Measurements from ENCODE around the gene PDE1A. TPM values are rescaled to one million over a fixed set of nuclear protein-coding genes. Genes with fewer than 3 reads are reported as not detected.

Gene PDE1A
- total and polyA plus RNA-seq, 12 donors, result 4.0 to 17.4 (median 5.8) TPM

DNA sequence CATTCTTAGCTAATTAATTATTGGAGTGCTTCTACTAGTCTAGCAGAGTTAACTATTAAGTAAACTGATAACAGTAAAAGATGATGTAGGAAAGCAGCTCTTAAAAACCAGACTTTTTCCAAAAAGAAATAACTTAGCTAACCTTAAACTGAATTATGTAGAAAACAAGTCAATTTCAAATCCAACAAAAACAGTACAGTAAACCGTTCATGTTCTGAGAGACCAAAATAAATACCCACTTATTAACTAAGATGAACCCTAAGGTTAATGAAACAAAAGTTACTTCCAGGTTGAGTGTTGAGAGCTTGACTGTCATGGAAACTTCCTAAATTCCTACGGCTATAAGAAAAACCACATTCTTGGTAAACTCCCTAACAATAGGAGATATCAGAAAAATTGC, 260.0 kb downstream of the PDE1A start:
- Histone ChIP-seq H3K9me3 (replicated peaks in 1 of 3) (no peaks in the 10 kb centered on the region), H3K4me3 (no peak overlapping the region), H3K4me1 (replicated peaks in 1 of 2) (no peaks in the 10 kb centered on the region), H3K27me3 (no peaks in the 10 kb centered on the region), H3K27ac (no peak overlapping the region), H3K36me3 (replicated peaks in 1 of 2) (no peaks in the 10 kb centered on the region)
- intact Hi-C loops (cut with DNase I), result no loop called here
- no peak for DNase-seq
- 42 to 52% (median 47%) methylated on average over 2 of the region's 2 CpGs for WGBS, 4 donors
- TF ChIP-seq, protein P1, sequence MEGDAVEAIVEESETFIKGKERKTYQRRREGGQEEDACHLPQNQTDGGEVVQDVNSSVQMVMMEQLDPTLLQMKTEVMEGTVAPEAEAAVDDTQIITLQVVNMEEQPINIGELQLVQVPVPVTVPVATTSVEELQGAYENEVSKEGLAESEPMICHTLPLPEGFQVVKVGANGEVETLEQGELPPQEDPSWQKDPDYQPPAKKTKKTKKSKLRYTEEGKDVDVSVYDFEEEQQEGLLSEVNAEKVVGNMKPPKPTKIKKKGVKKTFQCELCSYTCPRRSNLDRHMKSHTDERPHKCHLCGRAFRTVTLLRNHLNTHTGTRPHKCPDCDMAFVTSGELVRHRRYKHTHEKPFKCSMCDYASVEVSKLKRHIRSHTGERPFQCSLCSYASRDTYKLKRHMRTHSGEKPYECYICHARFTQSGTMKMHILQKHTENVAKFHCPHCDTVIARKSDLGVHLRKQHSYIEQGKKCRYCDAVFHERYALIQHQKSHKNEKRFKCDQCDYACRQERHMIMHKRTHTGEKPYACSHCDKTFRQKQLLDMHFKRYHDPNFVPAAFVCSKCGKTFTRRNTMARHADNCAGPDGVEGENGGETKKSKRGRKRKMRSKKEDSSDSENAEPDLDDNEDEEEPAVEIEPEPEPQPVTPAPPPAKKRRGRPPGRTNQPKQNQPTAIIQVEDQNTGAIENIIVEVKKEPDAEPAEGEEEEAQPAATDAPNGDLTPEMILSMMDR (IDR thresholded peaks at IDR 0.05), result no peak
- no peak for TF ChIP-seq POLR2A (IDR thresholded peaks at IDR 0.05)

DNA sequence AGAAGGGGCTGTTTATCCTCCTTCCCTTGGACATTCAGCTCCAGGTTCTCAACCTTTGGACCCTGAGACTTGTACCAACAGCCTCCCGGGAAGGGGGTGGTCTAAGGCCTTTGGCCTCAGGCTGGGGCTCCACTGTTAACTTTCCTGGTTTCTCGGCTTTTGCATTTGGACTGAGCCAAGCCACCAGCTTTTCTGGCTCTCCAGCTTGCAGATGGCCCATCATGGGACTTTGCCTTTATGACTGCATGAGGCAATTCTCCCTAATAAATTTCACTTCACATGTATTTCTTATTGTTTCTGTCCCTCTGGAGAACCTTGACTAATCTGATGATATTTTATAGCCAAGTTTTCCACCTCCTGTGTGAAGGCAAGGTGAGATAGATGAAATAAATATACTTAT, 260.4 kb downstream of the PDE1A start:
- TF ChIP-seq POLR2A (IDR thresholded peaks at IDR 0.05), result no peak
- TF ChIP-seq, protein P1 (IDR thresholded peaks at IDR 0.05), result no peak
- Histone ChIP-seq H3K4me3 (no peak overlapping the region), H3K9me3 (replicated peaks in 1 of 3) (no peaks in the 10 kb centered on the region), H3K4me1 (replicated peaks in 1 of 2) (no peaks in the 10 kb centered on the region), H3K27ac (no peak overlapping the region), H3K27me3 (no peaks in the 10 kb centered on the region), H3K36me3 (replicated peaks in 1 of 2) (no peaks in the 10 kb centered on the region)
- 72 to 91% (median 75%) methylated on average over 2 of the region's 2 CpGs for WGBS, 4 donors
- DNase-seq, result no peak
- intact Hi-C loops (cut with DNase I), result no loop called here

DNA sequence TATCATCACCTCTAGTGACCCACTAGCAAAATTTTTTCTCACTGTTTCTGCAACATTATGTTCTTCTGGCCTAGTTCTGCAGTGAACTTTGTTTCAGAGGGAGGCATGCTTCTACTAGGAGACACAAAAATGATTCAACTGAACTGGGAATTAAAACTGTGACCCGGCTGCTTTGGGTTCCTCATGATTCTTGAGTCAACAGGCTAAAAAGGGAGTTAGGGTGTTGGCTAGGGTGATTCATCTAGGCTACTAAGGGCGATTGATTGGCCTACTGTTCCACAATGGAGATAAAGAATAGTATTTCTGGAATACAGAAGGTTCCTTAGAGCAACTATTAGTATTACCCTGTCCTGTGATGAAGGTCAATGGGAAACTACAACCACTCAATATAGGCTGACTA, 261.6 kb downstream of the PDE1A start:
- intact Hi-C loops (cut with DNase I), result no loop called here
- no peaks in the 10 kb centered on the region for H3K27me3 ChIP-seq
- H3K4me1 ChIP-seq (replicated peaks in 1 of 2), result no peaks in the 10 kb centered on the region
- no peaks in the 10 kb centered on the region for H3K36me3 ChIP-seq (replicated peaks in 1 of 2)
- WGBS, 4 donors, result 68 to 74% (median 69%) methylated on average over 2 of the region's 2 CpGs
- no peak overlapping the region for H3K27ac ChIP-seq
- H3K4me3 ChIP-seq, result no peak overlapping the region
- DNase-seq, result no peak
- no peaks in the 10 kb centered on the region for H3K9me3 ChIP-seq (replicated peaks in 1 of 3)
- TF ChIP-seq POLR2A (IDR thresholded peaks at IDR 0.05), result no peak
- TF ChIP-seq, protein P1 (IDR thresholded peaks at IDR 0.05), result no peak

DNA sequence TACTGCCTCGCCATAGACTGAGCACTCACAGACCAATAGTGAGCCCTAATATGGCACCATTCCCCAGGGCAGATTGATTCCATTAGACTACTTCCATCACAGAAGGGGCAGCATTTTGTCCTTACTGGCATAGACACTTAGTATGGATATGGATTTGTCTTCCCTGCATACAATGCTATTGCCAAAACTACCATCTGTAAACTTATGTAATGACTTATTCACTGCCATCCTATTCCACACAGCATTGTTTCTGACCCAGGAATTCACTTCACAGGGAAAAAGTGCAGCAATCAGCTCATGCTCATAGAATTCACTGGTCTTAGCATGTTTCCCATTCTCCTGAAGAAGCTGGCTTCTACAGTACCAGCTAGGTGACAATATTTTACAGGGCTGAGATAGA, 262.1 kb downstream of the PDE1A start:
- H3K27ac ChIP-seq, result no peak overlapping the region
- H3K27me3 ChIP-seq, result no peaks in the 10 kb centered on the region
- no peak for DNase-seq
- TF ChIP-seq, protein P1 (IDR thresholded peaks at IDR 0.05), result no peak
- no peak for TF ChIP-seq POLR2A (IDR thresholded peaks at IDR 0.05)
- H3K4me1 ChIP-seq (replicated peaks in 1 of 2), result no peaks in the 10 kb centered on the region
- H3K9me3 ChIP-seq (replicated peaks in 1 of 3), result no peaks in the 10 kb centered on the region
- WGBS, 4 donors, result 78 to 89% (median 82%) methylated on average over 1 of the region's 1 CpG
- intact Hi-C loops (cut with DNase I), result no loop called here
- H3K36me3 ChIP-seq (replicated peaks in 1 of 2), result no peaks in the 10 kb centered on the region
- H3K4me3 ChIP-seq, result no peak overlapping the region

All from adrenal gland (tissue), 12 donors.